ENCODE measurements around the gene PARD3. TPM values are rescaled to one million over a fixed set of nuclear protein-coding genes. Genes with fewer than 3 reads are reported as not detected.

The PARD3 gene
- total RNA-seq, 1 donor from 2014 or later, result 34.1 TPM

DNA sequence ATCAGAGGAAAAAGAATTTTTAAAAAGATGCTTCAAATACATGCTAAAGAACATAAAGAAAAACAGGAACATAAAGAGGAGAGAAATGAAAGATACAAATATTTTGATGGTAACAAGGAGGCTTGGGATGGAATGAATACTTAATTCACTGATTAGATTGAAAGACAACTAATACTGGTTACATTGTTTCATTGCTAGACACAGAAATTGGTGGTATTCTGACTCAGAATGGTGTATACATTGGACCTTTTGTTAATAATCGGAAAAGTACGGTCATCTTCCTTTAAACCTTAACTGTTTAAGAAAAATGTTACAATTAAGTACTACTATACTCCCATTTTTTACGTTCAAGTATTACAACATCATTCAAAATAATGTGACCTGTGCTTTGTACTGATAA lies 567.5 kb downstream of the PARD3 start:
- no peak for DNase-seq
- ATAC-seq, result no peak
- TF ChIP-seq, protein P1, sequence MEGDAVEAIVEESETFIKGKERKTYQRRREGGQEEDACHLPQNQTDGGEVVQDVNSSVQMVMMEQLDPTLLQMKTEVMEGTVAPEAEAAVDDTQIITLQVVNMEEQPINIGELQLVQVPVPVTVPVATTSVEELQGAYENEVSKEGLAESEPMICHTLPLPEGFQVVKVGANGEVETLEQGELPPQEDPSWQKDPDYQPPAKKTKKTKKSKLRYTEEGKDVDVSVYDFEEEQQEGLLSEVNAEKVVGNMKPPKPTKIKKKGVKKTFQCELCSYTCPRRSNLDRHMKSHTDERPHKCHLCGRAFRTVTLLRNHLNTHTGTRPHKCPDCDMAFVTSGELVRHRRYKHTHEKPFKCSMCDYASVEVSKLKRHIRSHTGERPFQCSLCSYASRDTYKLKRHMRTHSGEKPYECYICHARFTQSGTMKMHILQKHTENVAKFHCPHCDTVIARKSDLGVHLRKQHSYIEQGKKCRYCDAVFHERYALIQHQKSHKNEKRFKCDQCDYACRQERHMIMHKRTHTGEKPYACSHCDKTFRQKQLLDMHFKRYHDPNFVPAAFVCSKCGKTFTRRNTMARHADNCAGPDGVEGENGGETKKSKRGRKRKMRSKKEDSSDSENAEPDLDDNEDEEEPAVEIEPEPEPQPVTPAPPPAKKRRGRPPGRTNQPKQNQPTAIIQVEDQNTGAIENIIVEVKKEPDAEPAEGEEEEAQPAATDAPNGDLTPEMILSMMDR (IDR thresholded peaks at IDR 0.05), result no peak

DNA sequence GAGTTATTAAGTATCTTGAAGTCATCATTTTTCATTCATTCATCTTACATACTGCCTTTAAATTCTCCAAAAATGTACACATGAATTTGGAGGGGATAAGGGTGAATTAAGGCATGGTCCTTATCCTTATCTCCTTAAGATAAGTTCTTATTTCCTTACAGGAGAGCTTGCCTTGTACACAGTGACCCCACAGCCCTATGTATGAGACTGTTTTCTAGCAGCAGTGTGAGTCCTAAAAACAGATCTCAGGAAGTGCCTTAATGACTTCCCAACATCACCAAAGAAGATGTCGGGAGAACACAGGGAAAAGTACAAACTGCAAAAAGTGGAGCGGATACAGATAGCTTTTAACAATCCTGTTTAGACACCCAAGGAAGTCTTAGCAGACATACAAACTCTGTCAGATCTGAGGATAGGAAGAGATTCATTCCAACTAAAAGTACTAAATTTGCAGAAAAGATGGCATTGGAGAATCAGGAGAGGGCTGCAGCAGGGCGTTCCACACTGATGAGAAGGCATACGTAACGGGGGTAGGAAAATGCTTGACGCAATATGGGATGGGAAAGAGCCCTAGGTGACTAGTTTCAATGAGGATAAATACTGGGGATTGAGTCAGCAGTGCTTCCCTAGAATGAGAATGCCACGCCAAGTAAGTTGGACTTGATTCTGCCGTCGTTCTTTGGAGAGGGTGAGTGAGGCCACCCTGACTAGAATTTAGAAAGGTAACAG lies 570.2 kb downstream of the PARD3 start:
- H3K9me3 ChIP-seq, result no peaks in the 10 kb centered on the region
- ATAC-seq, result no peak
- no peaks in the 10 kb centered on the region for H3K36me3 ChIP-seq
- H3K4me3 ChIP-seq, result no peak overlapping the region
- DNase-seq, result no peak
- no peak overlapping the region for H3K27ac ChIP-seq
- intact Hi-C loops (cut with DNase I), result no loop called here
- TF ChIP-seq, protein P1 (IDR thresholded peaks at IDR 0.05), result no peak
- no peaks in the 10 kb centered on the region for H3K4me1 ChIP-seq
- H3K27me3 ChIP-seq (ENCODE audit: low read depth), result no peaks in the 10 kb centered on the region

More for the DNA sequence above, 567.5 kb downstream of the PARD3 start:
- H3K4me3 ChIP-seq, result no peak overlapping the region
- no peaks in the 10 kb centered on the region for H3K4me1 ChIP-seq
- intact Hi-C loops (cut with DNase I), result no loop called here
- H3K27ac ChIP-seq, result no peak overlapping the region
- H3K36me3 ChIP-seq, result no peaks in the 10 kb centered on the region
- no peaks in the 10 kb centered on the region for H3K9me3 ChIP-seq
- H3K27me3 ChIP-seq (ENCODE audit: low read depth), result no peaks in the 10 kb centered on the region

DNA sequence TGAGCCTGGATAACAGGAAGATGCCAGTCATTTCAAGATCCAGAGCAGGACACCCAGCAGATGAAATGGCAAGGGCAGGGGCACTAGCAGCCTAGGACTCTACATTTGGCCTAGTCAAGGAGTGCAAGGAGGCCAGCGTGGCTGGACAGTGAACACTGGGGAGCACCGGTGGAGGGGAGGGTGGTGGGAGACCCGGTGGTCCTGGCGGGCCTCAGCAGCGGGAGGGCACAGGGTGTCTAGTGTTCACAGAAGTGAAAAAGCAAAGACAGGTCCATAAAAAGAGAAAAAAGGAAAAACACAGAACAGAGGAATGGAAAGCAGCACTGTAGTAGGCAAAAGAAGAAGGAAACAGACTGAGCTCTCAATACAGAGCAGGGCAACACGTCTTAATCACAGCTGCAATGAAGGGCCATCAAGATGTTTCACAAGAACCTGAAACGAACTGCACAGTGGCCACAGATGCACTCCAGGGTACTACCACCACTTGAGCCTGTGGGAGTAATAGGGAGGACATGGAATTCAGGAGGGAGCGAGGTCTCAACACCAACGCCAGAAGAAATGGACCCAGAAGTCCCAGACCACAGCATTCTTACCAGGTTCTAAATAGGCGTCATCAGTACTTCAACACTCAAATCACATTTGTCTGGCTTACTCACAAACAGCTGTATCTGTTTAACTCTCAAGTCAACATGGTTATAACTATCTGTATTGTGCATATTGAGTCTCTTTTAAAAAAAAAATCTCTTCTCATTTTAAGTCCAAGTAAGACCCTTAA lies 573.7 kb downstream of the PARD3 start:
- DNase-seq, result no peak
- Histone ChIP-seq H3K27me3 (ENCODE audit: low read depth) (no peaks in the 10 kb centered on the region), H3K27ac (no peak overlapping the region), H3K36me3 (no peaks in the 10 kb centered on the region), H3K4me1 (no peaks in the 10 kb centered on the region), H3K4me3 (no peak overlapping the region), H3K9me3 (no peaks in the 10 kb centered on the region)
- peak; percentile 23 to 46 for ATAC-seq
- intact Hi-C loops (cut with DNase I), result no loop called here
- TF ChIP-seq, protein P1 (IDR thresholded peaks at IDR 0.05), result no peak

DNA sequence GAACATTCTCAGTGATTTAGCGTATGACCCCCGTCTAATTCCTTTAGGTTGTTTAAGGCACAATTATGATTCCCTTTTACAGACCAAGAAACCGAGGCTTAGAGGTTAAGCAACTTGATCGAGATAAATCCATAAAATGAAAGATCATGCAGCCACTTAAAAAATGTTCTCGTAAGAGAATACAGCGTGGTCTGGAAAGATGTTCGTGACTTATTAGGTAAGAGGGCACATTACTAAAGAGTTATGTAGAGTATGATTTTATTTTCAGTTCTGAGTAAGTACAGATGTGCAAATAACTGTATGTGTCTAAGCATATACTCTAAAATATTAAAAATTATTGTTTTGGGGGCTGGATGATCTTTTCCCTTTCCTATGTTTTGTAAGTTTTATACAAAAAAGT lies 575.1 kb downstream of the PARD3 start:
- TF ChIP-seq, protein P1 (IDR thresholded peaks at IDR 0.05), result no peak
- no peaks in the 10 kb centered on the region for H3K27me3 ChIP-seq (ENCODE audit: low read depth)
- ATAC-seq (no peak), DNase-seq (no peak)
- no peaks in the 10 kb centered on the region for H3K4me1 ChIP-seq
- intact Hi-C loops (cut with DNase I), result no loop called here
- no peak overlapping the region for H3K27ac ChIP-seq
- H3K4me3 ChIP-seq, result no peak overlapping the region
- no peaks in the 10 kb centered on the region for H3K9me3 ChIP-seq
- H3K36me3 ChIP-seq, result no peaks in the 10 kb centered on the region

DNA sequence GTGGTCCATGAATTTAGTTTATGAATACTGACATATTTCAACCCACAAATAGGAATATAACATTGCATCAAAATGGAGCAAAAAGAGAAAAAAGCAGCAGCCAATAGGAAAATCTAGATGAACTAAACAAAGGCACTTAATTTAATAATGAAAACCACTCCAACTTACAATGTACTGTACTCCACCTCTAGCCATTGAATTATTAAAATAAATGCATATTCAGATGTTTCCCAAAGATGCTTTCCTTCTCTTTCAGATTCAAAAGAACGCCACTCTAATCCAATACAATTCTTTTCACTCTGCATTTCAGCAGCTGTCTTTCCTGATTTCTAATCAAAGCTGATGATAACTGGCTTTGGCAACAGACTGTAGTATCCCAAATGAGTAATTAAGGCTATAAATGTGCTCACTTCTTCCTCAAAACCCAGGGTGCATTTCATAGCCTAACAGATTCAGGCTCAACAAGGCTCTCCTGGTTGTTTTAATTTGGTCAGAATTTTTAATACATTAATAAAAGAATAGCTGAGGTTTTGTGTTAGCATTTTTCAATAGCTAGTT lies 577.1 kb downstream of the PARD3 start:
- H3K4me3 ChIP-seq, result no peak overlapping the region
- no peaks in the 10 kb centered on the region for H3K36me3 ChIP-seq
- DNase-seq (no peak), ATAC-seq (no peak)
- H3K27ac ChIP-seq, result no peak overlapping the region
- no peaks in the 10 kb centered on the region for H3K4me1 ChIP-seq
- H3K27me3 ChIP-seq (ENCODE audit: low read depth), result no peaks in the 10 kb centered on the region
- intact Hi-C loops (cut with DNase I), result no loop called here
- TF ChIP-seq, protein P1 (IDR thresholded peaks at IDR 0.05), result no peak
- H3K9me3 ChIP-seq, result no peaks in the 10 kb centered on the region

All from lower lobe of right lung (tissue), 2 donors.